ENCODE data around the gene HELQ. TPM values are rescaled to one million over a fixed set of nuclear protein-coding genes. Genes with fewer than 3 reads are reported as not detected.
A peak's percentile ranks its signal among the peaks of the same experiment; 100 is the strongest.

The HELQ gene
- total and polyA plus RNA-seq, 4 donors = 5.8 to 10.0 (median 6.7) TPM

DNA sequence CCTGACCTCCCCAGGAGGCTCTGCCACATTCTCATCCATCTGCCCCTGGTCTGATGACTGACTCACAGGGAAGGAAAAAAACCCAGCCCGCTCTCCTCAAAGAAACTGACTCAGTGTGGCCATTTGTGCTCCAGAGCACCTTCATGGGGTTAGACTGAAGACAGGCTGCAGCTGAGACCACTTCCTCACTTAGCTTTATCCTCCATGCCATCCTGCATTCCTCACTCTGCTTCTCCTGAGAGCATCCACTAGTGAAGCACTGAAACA, 85.0 kb downstream of the HELQ start (continued):
- no peak for TF ChIP-seq FOXA1 (IDR thresholded peaks at IDR 0.05)

DNA sequence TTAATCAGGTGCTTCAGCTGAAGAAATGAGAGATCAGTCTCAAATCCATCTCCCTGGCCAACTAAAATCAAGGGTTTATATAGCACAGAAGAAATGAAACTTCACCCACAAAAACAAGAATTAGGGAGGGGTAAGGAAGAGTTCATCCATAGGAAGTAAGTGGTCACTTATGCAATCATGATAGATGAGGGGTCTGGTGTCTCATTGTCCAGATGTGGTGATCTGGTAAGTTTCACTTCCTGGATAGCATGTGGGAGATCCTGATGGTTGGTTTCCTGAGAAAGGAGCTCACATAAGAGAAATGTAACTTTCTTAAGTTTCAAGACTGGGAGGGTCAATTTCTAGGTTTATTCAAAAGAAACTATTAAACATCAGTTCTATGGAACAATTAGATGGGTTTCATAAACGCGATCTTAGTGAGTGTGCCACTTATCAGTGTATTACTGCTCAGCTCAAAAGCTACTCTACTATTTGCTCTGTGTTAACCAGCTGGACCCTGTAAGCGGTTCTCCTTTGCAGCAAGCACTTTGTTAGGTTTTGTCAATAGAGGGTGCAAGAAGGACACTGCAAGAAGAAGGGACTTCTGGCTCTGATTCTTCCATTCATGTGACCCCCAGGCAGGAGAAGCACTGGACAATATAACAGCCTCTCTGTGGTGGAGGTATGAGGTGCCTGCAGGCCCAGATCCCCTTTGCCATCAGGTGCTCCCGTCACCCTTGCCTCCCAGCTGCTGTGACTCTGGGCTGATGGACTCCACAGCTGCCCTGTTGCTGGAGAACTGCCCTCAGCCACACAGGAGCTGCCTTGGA, 85.6 kb downstream of the HELQ start:
- WGBS = 56% methylated on average over 4 of the region's 4 CpGs
- Histone ChIP-seq H3K4me1 (ENCODE audit: control insufficient read depth in 4 of 4, insufficient read depth in 4 of 4, low read length in 3 of 4) (no peaks in the 10 kb centered on the region), H3K9me3 (ENCODE audit: control insufficient read depth in 4 of 4, low read length in 3 of 4) (no peaks in the 10 kb centered on the region), H3K27me3 (ENCODE audit: control insufficient read depth in 4 of 4, insufficient read depth in 4 of 4, low read length in 3 of 4) (no peaks in the 10 kb centered on the region), H3K27ac (ENCODE audit: low read depth in 1 of 2, low read length in 2 of 2) (no peak overlapping the region), H3K4me3 (ENCODE audit: low read depth in 1 of 3, low read length in 3 of 3) (no peak overlapping the region), H3K9ac (ENCODE audit: low read depth in 1 of 2, low read length in 2 of 2) (no peak overlapping the region), H3K36me3 (ENCODE audit: control insufficient read depth in 4 of 4, insufficient read depth in 3 of 4, low read depth in 1 of 4, low read length in 3 of 4) (no peaks in the 10 kb centered on the region)
- TF ChIP-seq, protein P1, sequence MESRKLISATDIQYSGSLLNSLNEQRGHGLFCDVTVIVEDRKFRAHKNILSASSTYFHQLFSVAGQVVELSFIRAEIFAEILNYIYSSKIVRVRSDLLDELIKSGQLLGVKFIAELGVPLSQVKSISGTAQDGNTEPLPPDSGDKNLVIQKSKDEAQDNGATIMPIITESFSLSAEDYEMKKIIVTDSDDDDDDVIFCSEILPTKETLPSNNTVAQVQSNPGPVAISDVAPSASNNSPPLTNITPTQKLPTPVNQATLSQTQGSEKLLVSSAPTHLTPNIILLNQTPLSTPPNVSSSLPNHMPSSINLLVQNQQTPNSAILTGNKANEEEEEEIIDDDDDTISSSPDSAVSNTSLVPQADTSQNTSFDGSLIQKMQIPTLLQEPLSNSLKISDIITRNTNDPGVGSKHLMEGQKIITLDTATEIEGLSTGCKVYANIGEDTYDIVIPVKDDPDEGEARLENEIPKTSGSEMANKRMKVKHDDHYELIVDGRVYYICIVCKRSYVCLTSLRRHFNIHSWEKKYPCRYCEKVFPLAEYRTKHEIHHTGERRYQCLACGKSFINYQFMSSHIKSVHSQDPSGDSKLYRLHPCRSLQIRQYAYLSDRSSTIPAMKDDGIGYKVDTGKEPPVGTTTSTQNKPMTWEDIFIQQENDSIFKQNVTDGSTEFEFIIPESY (IDR thresholded peaks at IDR 0.05) = no peak
- TF ChIP-seq RAD21 (IDR thresholded peaks at IDR 0.05) (peak in 1 of 2 donors; percentile 10), FOXA1 (IDR thresholded peaks at IDR 0.05) (no peak)
- TF ChIP-seq, protein P2, sequence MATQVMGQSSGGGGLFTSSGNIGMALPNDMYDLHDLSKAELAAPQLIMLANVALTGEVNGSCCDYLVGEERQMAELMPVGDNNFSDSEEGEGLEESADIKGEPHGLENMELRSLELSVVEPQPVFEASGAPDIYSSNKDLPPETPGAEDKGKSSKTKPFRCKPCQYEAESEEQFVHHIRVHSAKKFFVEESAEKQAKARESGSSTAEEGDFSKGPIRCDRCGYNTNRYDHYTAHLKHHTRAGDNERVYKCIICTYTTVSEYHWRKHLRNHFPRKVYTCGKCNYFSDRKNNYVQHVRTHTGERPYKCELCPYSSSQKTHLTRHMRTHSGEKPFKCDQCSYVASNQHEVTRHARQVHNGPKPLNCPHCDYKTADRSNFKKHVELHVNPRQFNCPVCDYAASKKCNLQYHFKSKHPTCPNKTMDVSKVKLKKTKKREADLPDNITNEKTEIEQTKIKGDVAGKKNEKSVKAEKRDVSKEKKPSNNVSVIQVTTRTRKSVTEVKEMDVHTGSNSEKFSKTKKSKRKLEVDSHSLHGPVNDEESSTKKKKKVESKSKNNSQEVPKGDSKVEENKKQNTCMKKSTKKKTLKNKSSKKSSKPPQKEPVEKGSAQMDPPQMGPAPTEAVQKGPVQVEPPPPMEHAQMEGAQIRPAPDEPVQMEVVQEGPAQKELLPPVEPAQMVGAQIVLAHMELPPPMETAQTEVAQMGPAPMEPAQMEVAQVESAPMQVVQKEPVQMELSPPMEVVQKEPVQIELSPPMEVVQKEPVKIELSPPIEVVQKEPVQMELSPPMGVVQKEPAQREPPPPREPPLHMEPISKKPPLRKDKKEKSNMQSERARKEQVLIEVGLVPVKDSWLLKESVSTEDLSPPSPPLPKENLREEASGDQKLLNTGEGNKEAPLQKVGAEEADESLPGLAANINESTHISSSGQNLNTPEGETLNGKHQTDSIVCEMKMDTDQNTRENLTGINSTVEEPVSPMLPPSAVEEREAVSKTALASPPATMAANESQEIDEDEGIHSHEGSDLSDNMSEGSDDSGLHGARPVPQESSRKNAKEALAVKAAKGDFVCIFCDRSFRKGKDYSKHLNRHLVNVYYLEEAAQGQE (IDR thresholded peaks at IDR 0.05) = no peak
- DNase-seq (ENCODE audit: low spot score) = no peak

DNA sequence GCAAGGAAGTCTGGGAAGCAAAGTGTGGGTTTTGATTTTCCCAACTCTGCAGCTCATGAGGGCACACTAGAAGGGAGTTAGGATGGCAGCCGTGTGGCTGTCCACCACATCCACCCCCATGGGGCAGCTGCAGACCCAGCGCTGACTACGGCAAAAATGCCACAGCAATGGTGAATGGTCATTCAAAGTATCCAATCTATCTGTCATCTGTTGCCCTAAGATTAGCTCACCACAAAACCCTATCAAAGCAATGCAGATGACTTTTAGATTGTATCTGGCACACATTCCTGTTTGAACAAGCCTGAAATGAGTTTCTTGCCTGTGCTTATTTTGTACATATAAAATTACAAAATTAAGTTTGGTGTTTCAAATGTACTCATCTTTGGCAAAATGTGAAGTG, 91.3 kb downstream of the HELQ start:
- WGBS = 91% methylated on average over 3 of the region's 3 CpGs
- no peak for TF ChIP-seq YY1 (IDR thresholded peaks at IDR 0.05)
- no peak for TF ChIP-seq NR2F2 (IDR thresholded peaks at IDR 0.05)
- no peak for TF ChIP-seq HNF4G (IDR thresholded peaks at IDR 0.05)
- TF ChIP-seq FOXA1 (IDR thresholded peaks at IDR 0.05) = no peak
- TF ChIP-seq RAD21 (IDR thresholded peaks at IDR 0.05) = no peak
- TF ChIP-seq, protein P1 (IDR thresholded peaks at IDR 0.05) = no peak
- no peak for TF ChIP-seq JUND (IDR thresholded peaks at IDR 0.05)
- no peak for TF ChIP-seq TAF1 (conservative IDR thresholded peaks at IDR 0.05)
- TF ChIP-seq, protein P3, sequence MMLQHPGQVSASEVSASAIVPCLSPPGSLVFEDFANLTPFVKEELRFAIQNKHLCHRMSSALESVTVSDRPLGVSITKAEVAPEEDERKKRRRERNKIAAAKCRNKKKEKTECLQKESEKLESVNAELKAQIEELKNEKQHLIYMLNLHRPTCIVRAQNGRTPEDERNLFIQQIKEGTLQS (IDR thresholded peaks at IDR 0.05) = no peak
- TF ChIP-seq RXRA (IDR thresholded peaks at IDR 0.05) = no peak
- TF ChIP-seq, protein P4, sequence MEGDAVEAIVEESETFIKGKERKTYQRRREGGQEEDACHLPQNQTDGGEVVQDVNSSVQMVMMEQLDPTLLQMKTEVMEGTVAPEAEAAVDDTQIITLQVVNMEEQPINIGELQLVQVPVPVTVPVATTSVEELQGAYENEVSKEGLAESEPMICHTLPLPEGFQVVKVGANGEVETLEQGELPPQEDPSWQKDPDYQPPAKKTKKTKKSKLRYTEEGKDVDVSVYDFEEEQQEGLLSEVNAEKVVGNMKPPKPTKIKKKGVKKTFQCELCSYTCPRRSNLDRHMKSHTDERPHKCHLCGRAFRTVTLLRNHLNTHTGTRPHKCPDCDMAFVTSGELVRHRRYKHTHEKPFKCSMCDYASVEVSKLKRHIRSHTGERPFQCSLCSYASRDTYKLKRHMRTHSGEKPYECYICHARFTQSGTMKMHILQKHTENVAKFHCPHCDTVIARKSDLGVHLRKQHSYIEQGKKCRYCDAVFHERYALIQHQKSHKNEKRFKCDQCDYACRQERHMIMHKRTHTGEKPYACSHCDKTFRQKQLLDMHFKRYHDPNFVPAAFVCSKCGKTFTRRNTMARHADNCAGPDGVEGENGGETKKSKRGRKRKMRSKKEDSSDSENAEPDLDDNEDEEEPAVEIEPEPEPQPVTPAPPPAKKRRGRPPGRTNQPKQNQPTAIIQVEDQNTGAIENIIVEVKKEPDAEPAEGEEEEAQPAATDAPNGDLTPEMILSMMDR (IDR thresholded peaks at IDR 0.05; ENCODE audit: low read depth, low read length, missing input control) = no peak
- TF ChIP-seq GABPA (IDR thresholded peaks at IDR 0.05 in 1 of 2, conservative IDR thresholded peaks at IDR 0.05 in 1 of 2) = no peak
- TF ChIP-seq, protein P5, sequence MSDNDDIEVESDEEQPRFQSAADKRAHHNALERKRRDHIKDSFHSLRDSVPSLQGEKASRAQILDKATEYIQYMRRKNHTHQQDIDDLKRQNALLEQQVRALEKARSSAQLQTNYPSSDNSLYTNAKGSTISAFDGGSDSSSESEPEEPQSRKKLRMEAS (IDR thresholded peaks at IDR 0.05) = no peak
- no peak overlapping the region for H3K27ac ChIP-seq (ENCODE audit: low read depth in 1 of 2, low read length in 2 of 2)

More for the DNA sequence above, 91.3 kb downstream of the HELQ start:
- Histone ChIP-seq H3K36me3 (ENCODE audit: control insufficient read depth in 4 of 4, insufficient read depth in 3 of 4, low read depth in 1 of 4, low read length in 3 of 4) (no peaks in the 10 kb centered on the region), H3K27me3 (ENCODE audit: control insufficient read depth in 4 of 4, insufficient read depth in 4 of 4, low read length in 3 of 4) (no peaks in the 10 kb centered on the region), H3K9ac (ENCODE audit: low read depth in 1 of 2, low read length in 2 of 2) (no peak overlapping the region), H3K9me3 (ENCODE audit: control insufficient read depth in 4 of 4, low read length in 3 of 4) (no peaks in the 10 kb centered on the region), H3K4me3 (ENCODE audit: low read depth in 1 of 3, low read length in 3 of 3) (no peak overlapping the region), H3K4me1 (ENCODE audit: control insufficient read depth in 4 of 4, insufficient read depth in 4 of 4, low read length in 3 of 4) (peaks cover 0 to 3% (median 0%) of the 10 kb centered on the region in 4 donors)
- DNase-seq (ENCODE audit: low spot score) = no peak
